IMR-90 (cell line): ENCODE results near the gene SUB1. TPM values are rescaled to one million over a fixed set of nuclear protein-coding genes. Genes with fewer than 3 reads are reported as not detected.
A peak's percentile ranks its signal among the peaks of the same experiment; 100 is the strongest.

ENCODE experiments used
- ATAC-seq: fragments of 200-7000 bp; cut with Tn5 transposase; 2 replicates; pipeline ENCODE4 v1.9.1; 2020; ENCODE audit warnings: low read depth, mild to moderate bottlenecking, moderate library complexity
- BruUV-seq: library from RNA; stranded (reverse); fragments of 400-500 nt; replicated peaks from 2 replicates; lab custom pipeline; 2021; lab: Mats Ljungman, UMichigan
- CTCF ChIA-PET: fragments of 300-600 bp; formaldehyde crosslinking; extraction: SDS; loops from one replicate; lab custom pipeline; 2021; ENCODE audit warnings: antibody characterized with exemption; lab: Yijun Ruan, JAX
- POLR2A ChIA-PET: fragments of 300-600 bp; sonication (Branson Sonifier 250); formaldehyde crosslinking; loops from one replicate; lab custom pipeline; 2022; ENCODE audit warnings: antibody characterized with exemption; ENCODE audit not compliant: unreplicated experiment; lab: Charles Lee
- DNase-seq: peaks from one replicate; pipeline ENCODE4 v3.0.0; 2013
- H2AFZ ChIP-seq: replicated peaks from 2 replicates; pipeline ENCODE3; 2013; ENCODE audit warnings: low read length, mild to moderate bottlenecking; ENCODE audit not compliant: poor library complexity
- H2AK5ac ChIP-seq: 2 replicates; pipeline ENCODE4 v1.6.1; 2013; ENCODE audit warnings: low read depth, low read length, inconsistent platforms
- H2AK9ac ChIP-seq: replicated peaks from 2 replicates; pipeline ENCODE3; 2013; ENCODE audit warnings: mild to moderate bottlenecking, low read depth, low read length, moderate library complexity; ENCODE audit not compliant: poor library complexity
- H2BK120ac ChIP-seq: 2 replicates; pipeline ENCODE4 v1.6.1; 2013; ENCODE audit warnings: low read depth, low read length, inconsistent platforms
- H2BK15ac ChIP-seq: 3 replicates; pipeline ENCODE4 v1.6.1; 2013; ENCODE audit warnings: low read depth, low read length, inconsistent platforms
- H2BK20ac ChIP-seq: 2 replicates; pipeline ENCODE4 v1.6.1; 2013; ENCODE audit warnings: low read depth, mild to moderate bottlenecking, inconsistent platforms, low read length, moderate library complexity
- H2BK5ac ChIP-seq: 2 replicates; pipeline ENCODE4 v1.6.1; 2013; ENCODE audit warnings: mild to moderate bottlenecking, low read depth, low read length, inconsistent platforms; ENCODE audit not compliant: poor library complexity, severe bottlenecking
- H3K14ac ChIP-seq: replicated peaks from 2 replicates; pipeline ENCODE4 v1.6.1; 2013; ENCODE audit warnings: low read depth, low read length, inconsistent platforms
- H3K18ac ChIP-seq: 2 replicates; pipeline ENCODE4 v1.6.1; 2013; ENCODE audit warnings: low read depth, low read length, control low read depth
- H3K23ac ChIP-seq: 2 replicates; pipeline ENCODE4 v1.6.1; 2013; ENCODE audit warnings: low read depth, low read length, inconsistent platforms
- H3K27ac ChIP-seq: 2 replicates; pipeline ENCODE4 v1.5.1; 2013; ENCODE audit warnings: mild to moderate bottlenecking, control low read depth, low read length; ENCODE audit not compliant: insufficient read depth
- H3K27me3 ChIP-seq: 2 replicates; pipeline ENCODE4 v1.6.1; 2013; ENCODE audit warnings: low read length; ENCODE audit not compliant: control insufficient read depth, insufficient read depth
- H3K36me3 ChIP-seq: 2 replicates; pipeline ENCODE4 v1.6.1; 2013; ENCODE audit warnings: low read length, mixed read lengths; ENCODE audit not compliant: control insufficient read depth, insufficient read depth
- H3K4ac ChIP-seq: 2 replicates; pipeline ENCODE4 v1.6.1; 2013; ENCODE audit warnings: low read depth, low read length, inconsistent platforms
- H3K4me1 ChIP-seq: 2 replicates; pipeline ENCODE4 v1.6.1; 2013; ENCODE audit warnings: low read length, mixed read lengths; ENCODE audit not compliant: control insufficient read depth, insufficient read depth
- H3K4me2 ChIP-seq: 2 replicates; pipeline ENCODE4 v1.6.1; 2013; ENCODE audit warnings: low read depth, mild to moderate bottlenecking, control low read depth, low read length, moderate library complexity
- H3K4me3 ChIP-seq: 2 replicates; pipeline ENCODE4 v1.5.1; 2013; ENCODE audit warnings: low read depth, mild to moderate bottlenecking, control low read depth, low read length, moderate library complexity; ENCODE audit not compliant: insufficient read depth
- H3K56ac ChIP-seq: 2 replicates; pipeline ENCODE4 v1.6.1; 2013; ENCODE audit warnings: low read length, inconsistent platforms; ENCODE audit not compliant: insufficient read depth; ENCODE audit errors: extremely low read depth
- H3K79me1 ChIP-seq, 2 experiments: 2 replicates each; pipeline ENCODE4 v1.6.1; 2013; ENCODE audit warnings: low read length in 2 of 2, inconsistent platforms in 1 of 2, low read depth in 1 of 2
- H3K9ac ChIP-seq: 2 replicates; pipeline ENCODE4 v1.6.1; 2013; ENCODE audit warnings: low read depth, low read length, control low read depth
- H3K9me1 ChIP-seq: 2 replicates; pipeline ENCODE4 v1.6.1; 2013; ENCODE audit warnings: low read length, inconsistent platforms; ENCODE audit not compliant: insufficient read depth
- H3K9me3 ChIP-seq: 2 replicates; pipeline ENCODE4 v1.6.1; 2013; ENCODE audit warnings: low read length; ENCODE audit not compliant: control insufficient read depth, insufficient read depth
- H4K20me1 ChIP-seq: 2 replicates; pipeline ENCODE4 v1.6.1; 2013; ENCODE audit warnings: low read length, inconsistent platforms; ENCODE audit not compliant: insufficient read depth
- H4K5ac ChIP-seq: 2 replicates; pipeline ENCODE4 v1.6.1; 2013; ENCODE audit warnings: mild to moderate bottlenecking, low read depth, low read length, control low read depth
- H4K8ac ChIP-seq, 2 experiments: 2 replicates each; pipeline ENCODE4 v1.6.1; 2013; ENCODE audit warnings: low read depth in 2 of 2, low read length in 2 of 2, control low read depth in 1 of 2, inconsistent platforms in 1 of 2
- H4K91ac ChIP-seq: 2 replicates; pipeline ENCODE4 v1.6.1; 2013; ENCODE audit warnings: low read depth, low read length, inconsistent platforms; ENCODE audit not compliant: insufficient read depth
- BHLHE40 ChIP-seq: fragments of 150-350 bp; IDR thresholded peaks from 2 replicates; pipeline ENCODE4 v1.6.1; 2016; ENCODE audit warnings: mild to moderate bottlenecking, low read depth, low read length
- FOS ChIP-seq: fragments of 150-350 bp; IDR thresholded peaks from 2 replicates; pipeline ENCODE4 v1.6.1; 2016; ENCODE audit warnings: low read depth, low read length
- MAFK ChIP-seq: IDR thresholded peaks from 2 replicates; pipeline ENCODE4 v1.6.1; 2012; ENCODE audit warnings: low read depth, low read length, improper control_type of control experiment
- SMC3 ChIP-seq: fragments of 150-350 bp; IDR thresholded peaks from 2 replicates; pipeline ENCODE4 v1.6.1; 2016; ENCODE audit warnings: low read depth, mild to moderate bottlenecking, antibody characterized with exemption, low read length, moderate library complexity
- WGBS, 2 experiments: methylation state at CpG; one replicate each; pipeline versions ENCODE4 v1.1.5 to v1.1.7; 2013; ENCODE audit warnings: missing lambda C conversion rate in 2 of 2; ENCODE audit not compliant: insufficient read length in 1 of 2; ENCODE audit errors: extremely low coverage in 2 of 2; 5-methylcytosine and 5-hydroxymethylcytosine counted together
- dilution Hi-C: fragments of 300-500 bp; cut with HindIII; formaldehyde crosslinking; loops from one replicate; pipeline ENCODE4 v1.14.3; 2018; ENCODE audit warnings: low sequenced_read_pairs; ENCODE audit not compliant: unreplicated experiment
- in situ Hi-C: fragments of 300-500 bp; cut with MboI; formaldehyde crosslinking; loops from 3 replicates; pipeline ENCODE4 v1.14.3; 2019; ENCODE audit warnings: low sequenced_read_pairs, inconsistent platforms, mixed read lengths
- intact Hi-C: fragments of 100-400 bp; cut with micrococcal nuclease; formaldehyde crosslinking; loops from 2 replicates; pipeline ENCODE4 v1.10.0; 2022
- polyA plus RNA-seq, 3 experiments: library from polyadenylated mRNA; depleted of rRNA; stranded (reverse); fragments of >200 nt; gene quantifications; 2 replicates each; pipeline ENCODE4 v1.2.3, GENCODE V29; 2012; ENCODE audit warnings: low replicate concordance in 1 of 3
- total RNA-seq: library from RNA; depleted of rRNA; stranded (reverse); fragments of >200 nt; gene quantifications from 2 replicates; pipeline ENCODE4 v1.2.3, GENCODE V29; 2012

Gene SUB1
- total and polyA plus RNA-seq, 2 of the 4 experiments (the other 2 are of a cell fraction), result 19.5 to 155 TPM

- DNase-seq, result no peak
- Histone ChIP-seq H3K36me3 (peaks cover 14% of the 10 kb centered on the region), H2BK15ac (no peak overlapping the region), H2BK120ac (no peak overlapping the region), H3K14ac (no peak overlapping the region), H2BK5ac (no peak overlapping the region), H3K9ac (no peak overlapping the region), H3K27me3 (no peaks in the 10 kb centered on the region), H3K4ac (no peak overlapping the region), H2AK5ac (no peak overlapping the region), H3K4me3 (no peak overlapping the region), H4K5ac (no peak overlapping the region), H4K20me1 (peaks cover 21% of the 10 kb centered on the region; the same call in 1 of the 2 replicates), H3K9me3 (no peaks in the 10 kb centered on the region), H3K23ac (no peak overlapping the region), H3K18ac (no peak overlapping the region), H2BK20ac (no peak overlapping the region), H3K79me1 (peaks cover 10 to 45% of the 10 kb centered on the region in 2 experiments), H2AK9ac (no peak overlapping the region), H3K9me1 (no peaks in the 10 kb centered on the region), H4K8ac (no peak overlapping the region), H3K27ac (no peak overlapping the region), H2AFZ (no peak overlapping the region), H3K56ac (no peak overlapping the region), H3K4me2 (no peak overlapping the region), H3K4me1 (no peaks in the 10 kb centered on the region; the same call in 1 of the 2 replicates), H4K91ac (no peak overlapping the region)
- in situ Hi-C loops (no loop called here), intact Hi-C loops (no loop called here), dilution Hi-C loops (no loop called here)
- ChIA-PET CTCF (no interaction called here), POLR2A (no interaction called here)
- no CpG with 5 or more reads among the region's 1 CpG for WGBS, 2 experiments
- BruUV-seq, result no TSS peak
- TF ChIP-seq FOS, result no peak
- TF ChIP-seq BHLHE40, result no peak
- TF ChIP-seq MAFK, result peak; percentile 84
- no peak for TF ChIP-seq SMC3
- ATAC-seq, result no peak
Observed at GRCh38 chr5:32601623-32602295, 16.4 kb downstream of the SUB1 start.
